Cortex of kidney (tissue), 1 donor: Measurements from ENCODE around the gene FOSL2.

Experiments used
- DNase-seq: peaks from one replicate; lab custom pipeline; 2025; lab: John Stamatoyannopoulos, UW

FOSL2 gene

GRCh38 chr2:28397043-28397381 is 4.4 kb downstream of the FOSL2 start:
- DNase-seq, result no peak

DNA sequence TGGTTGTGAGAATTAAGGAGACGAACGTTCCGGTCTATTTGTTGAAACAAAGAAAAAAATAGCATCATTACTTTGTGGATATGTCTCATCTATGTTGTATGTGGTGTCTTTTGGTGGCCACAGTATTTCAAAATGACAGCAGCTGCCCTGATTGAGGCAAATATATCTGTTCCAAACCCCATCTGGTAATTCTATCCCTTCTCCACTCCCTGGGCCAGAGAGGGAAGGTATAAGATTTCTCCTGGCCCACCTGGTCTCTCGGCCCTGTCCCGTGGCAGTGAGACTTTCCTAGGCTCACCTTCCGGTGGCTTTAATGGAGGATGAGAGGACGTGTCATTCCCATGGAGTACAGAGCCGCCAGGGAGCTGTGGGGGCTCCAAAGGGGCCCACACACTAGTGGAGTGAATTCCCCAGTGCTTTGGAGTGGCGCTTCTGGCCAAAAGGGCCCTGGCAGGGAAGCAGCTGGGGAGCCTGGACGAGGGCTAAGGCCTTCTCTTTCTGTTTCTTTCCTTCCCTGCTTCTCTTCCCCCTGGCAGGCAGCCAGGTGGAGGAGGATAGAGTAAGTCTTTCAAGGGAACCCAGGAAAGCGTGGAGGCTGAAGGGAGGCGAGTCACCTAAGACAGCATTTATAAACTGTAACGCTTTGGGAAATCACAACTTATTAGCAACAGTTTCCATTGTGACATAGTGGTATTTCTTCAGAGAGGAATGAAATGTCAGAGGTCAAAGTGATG is 5.6 kb downstream of the FOSL2 start:
- DNase-seq, result no peak

DNA sequence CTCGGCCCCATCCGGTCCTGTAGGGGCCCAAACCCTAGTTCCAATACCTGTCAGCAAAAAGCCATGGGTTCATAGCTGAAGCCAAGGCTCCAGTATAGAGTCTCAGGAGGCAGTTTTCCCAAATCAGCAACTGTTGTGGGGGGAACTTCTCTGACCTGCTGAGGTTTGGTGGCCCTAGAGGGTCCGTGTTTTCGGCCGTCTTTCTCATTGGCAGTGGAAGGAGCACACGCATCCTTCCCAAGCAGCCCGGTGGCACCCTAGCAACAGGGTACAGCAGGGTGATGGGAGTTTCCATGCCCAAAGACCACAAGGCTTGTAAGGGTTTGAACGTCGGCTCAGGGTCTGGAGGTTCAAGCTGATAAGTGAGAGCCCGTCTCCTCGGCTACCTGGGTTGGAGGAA is 6.6 kb downstream of the FOSL2 start:
- DNase-seq, result no peak

DNA sequence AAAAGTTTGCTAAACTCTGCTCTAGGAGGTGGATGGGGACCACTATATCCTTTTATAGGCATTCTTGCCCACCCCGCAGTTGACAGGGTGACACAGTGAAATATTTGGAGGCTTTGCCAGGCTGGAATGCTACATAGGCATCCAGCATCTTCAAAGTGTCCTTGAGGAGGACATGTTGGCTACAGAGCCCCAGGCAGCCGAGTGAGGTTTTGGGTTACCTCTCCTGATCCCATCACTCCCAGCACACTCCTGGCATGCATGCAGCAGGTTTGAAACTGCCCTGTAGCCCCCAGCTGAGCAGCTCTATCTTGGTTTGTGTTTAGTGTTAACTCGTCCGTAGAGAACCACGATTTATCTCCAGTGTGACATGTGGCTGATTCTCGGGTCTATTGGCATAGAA is 7.3 kb downstream of the FOSL2 start:
- no peak for DNase-seq

DNA sequence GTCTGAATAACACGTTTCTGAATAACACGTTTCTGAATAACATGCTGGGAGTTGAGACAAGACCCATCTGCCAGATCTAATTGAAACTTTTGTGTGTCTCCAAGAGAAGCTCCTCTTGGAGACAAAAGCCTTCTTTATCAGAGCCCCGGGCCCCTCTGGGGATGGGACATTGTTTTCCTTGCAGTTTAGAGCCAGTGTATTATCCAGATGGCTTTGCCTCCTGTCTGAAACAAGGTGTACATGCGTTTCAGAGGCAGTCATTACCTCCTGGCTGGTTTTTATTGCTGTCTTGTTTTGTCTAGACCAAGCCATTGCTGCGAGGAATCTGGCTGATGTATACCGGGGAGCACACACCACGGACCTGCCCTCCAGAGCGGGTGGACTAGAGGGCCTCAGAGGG is 7.8 kb downstream of the FOSL2 start:
- DNase-seq, result no peak

DNA sequence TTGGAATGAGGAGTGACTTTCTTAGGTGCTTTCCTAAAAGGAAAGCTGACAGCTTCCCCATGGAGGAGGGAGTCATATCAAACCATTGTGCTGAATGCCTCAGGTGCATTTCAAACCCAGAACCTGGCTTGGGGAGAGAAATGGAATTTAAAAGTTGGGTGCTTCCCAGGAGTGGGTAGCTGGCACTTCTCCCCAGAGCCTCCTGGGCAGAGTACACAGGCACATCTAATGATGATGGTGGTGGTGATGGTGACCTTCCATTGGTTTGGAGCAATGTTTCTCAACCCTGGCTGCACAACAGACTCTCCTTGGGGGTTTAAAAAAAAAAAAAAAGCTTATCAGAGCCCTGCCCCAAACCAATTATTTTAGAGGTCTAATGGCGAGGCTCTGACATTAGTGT is 8.3 kb downstream of the FOSL2 start:
- DNase-seq, result no peak

DNA sequence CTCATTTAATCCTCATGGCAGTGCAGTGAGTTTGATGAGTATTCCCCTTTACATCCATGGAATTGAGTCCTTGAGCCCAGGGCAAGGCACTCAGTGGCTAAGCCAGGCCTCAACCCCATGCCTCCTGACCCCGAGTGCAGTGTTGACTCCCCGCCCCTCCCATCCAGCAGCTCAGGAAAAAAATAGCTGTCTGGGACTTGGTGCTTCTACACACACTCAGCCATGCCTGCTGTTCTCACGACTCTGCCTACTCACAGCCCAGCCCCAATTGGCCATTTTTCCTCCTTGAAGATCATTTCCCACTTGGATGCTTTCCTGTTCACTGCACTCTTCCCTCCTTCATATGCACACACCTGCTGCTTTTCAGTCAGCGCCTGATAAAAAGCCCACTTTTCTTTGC is 8.8 kb downstream of the FOSL2 start:
- no peak for DNase-seq

DNA sequence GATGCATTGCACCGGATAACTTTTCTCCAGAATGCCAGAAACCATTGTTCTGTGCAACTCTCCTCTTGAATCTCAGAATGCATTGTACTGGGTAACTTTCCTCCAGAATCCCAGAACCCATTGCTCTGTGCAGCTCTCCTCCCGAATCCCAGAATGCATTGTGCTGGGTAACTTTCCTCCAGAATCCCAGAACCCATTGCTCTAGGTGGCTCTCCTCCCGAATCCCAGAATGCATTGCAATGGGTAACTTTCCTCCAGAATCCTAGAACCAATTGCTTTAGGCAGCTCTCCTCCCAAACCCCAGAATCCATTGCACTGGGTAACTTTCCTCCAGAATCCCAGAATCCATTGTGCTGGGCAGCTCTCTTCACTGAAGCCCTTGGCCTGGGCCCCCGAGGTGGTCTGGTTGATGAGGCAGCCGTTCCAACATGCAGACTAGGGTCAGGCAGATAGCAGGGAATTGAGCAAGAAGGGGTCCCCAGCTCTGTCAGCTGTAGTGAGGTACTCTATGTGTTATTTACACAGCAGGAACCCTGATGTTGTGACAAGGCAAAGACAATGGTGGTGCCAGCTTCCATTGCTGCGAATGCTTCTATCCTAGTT is 9.4 kb downstream of the FOSL2 start:
- DNase-seq, result no peak

DNA sequence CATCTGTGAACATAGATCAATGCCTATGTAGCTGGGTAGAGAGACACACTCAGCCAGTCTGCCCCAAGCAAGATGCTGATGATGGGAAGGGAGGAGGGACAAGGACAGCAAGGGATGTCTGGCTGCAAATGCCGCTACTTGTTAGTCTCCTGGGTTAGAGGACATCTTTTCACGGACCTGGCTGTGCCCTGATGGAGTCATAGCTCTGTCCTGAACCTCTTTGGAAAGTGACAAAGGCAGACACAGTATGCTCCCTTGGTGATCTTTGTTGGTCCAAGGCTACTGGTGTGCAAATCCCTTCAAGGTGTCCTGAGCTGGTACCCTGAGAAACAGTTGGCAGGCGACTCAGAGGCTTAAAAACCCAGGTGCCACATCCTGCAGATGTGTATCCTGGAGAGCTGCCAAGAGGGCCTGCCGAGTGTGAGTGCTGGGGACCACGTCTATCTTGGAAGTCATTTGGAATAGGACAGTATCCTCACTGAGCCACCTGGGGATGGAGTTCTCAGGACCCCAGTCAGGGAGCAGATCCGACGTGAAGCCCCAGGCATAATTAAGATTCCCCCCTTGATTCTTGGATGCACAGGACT is 10.8 kb downstream of the FOSL2 start:
- DNase-seq, result no peak

GRCh38 chr2:28404086-28404485 is 11.4 kb downstream of the FOSL2 start:
- DNase-seq, result no peak

DNA sequence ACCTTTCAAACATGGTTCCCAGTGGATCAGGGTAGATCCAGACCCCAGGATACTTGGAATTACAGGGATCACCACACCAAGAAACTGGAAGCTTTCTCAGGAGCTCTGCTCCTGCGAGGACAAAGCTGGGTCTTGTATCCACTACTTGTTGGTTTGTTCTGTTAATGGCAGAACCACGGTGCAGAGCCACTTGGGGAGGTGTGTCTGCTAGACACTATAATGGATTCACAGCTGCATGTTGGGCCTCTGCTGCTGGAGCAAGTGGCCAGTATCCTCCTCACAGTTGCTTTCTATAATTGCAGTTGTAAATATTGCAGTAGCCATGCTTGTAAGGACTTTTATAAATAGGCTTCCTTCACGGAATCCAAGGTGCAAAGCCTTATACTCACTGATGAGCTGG is 12.9 kb downstream of the FOSL2 start:
- no peak for DNase-seq

DNA sequence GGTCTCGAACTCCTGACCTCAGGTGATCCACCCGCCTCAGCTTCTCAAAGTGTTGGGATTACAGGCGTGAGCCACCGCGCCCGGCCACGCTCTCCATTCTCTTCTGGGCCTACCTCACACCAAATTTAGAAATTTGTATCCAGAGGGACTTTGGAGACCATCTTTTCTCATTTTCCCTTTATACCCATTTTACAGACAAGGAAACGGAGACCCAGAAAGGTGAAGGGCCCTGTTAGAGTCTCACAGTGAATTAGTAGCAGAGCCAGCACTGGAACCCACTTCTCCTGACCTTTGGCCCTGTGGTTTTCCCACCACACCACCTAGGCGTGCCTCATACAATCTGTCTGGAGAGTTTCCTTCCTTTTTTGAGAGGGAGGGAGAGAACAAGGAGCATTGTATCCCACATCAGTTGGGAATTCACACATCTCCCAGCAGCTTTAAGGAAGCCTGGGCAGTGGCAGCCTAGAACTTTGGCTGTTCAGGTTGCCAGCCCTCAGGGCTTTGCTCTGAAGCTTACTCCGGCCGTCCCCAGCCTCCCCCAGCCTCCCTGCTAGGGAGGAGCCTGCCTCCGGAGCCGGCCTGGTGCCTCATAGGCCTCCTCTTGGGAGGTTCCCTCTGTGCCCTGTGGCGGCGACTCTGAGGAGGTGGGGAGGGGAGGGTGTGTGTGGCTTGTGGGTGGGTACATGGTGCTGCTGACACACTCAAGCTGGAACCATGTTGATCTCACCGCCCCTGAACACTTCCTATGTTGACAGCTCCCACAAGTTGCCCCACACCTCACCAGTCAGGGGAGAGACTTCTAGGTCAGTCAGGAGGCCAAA is 13.8 kb downstream of the FOSL2 start:
- no peak for DNase-seq

- DNase-seq, result no peak
These were observed 14.7 kb downstream of the FOSL2 start for GRCh38 chr2:28407131-28407975.

GRCh38 chr2:28407976-28408690 is 15.5 kb downstream of the FOSL2 start:
- DNase-seq, result no peak

DNA sequence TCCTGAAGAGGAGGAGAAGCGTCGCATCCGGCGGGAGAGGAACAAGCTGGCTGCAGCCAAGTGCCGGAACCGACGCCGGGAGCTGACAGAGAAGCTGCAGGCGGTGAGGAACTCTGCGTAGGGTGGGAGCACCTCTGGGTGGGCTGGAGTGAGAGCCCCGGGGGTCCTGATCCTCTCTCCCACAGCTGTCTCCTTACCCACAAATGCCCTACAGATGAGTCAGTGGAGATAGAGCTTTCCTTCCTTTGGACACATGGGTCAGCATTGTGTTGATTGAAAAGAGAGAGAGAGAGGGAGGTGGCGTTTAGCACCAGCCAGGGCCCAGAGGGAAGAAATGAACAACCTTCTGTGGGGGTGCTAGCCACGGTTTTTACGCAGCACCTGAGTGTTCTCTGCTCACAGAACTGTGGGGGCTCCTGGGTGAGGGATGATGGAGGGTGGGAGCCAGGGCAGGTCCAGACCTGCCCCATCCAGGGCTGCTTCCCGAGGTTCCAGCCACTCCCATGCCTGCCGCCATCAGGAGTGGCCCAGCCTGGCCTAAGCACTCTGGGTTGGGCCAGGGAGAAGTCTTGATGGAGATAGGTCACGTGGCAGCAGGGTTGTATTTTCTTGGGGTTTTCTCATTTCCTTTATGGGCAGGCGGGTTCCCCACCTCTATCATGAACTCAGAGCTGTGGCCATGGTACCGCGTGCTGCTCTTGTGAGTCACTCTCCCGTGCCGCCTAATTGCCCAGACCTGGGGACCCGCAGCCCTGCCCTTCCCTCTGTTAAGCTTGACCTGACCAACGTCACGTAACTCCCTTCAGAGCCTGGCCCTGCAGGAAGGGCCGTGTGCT is 16.3 kb downstream of the FOSL2 start:
- no peak for DNase-seq

GRCh38 chr2:28411166-28411755 is 18.6 kb downstream of the FOSL2 start:
- DNase-seq, result no peak

DNA sequence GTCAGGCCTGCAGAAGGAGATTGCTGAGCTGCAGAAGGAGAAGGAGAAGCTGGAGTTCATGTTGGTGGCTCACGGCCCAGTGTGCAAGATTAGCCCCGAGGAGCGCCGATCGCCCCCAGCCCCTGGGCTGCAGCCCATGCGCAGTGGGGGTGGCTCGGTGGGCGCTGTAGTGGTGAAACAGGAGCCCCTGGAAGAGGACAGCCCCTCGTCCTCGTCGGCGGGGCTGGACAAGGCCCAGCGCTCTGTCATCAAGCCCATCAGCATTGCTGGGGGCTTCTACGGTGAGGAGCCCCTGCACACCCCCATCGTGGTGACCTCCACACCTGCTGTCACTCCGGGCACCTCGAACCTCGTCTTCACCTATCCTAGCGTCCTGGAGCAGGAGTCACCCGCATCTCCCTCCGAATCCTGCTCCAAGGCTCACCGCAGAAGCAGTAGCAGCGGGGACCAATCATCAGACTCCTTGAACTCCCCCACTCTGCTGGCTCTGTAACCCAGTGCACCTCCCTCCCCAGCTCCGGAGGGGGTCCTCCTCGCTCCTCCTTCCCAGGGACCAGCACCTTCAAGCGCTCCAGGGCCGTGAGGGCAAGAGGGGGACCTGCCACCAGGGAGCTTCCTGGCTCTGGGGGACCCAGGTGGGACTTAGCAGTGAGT is 19.4 kb downstream of the FOSL2 start:
- DNase-seq, result no peak

GRCh38 chr2:28412625-28413151 is 20.0 kb downstream of the FOSL2 start:
- DNase-seq, result no peak
